Endothelial cell of umbilical vein (primary cell): ENCODE data around the gene WNK4. TPM values are rescaled to one million over a fixed set of nuclear protein-coding genes. Genes with fewer than 3 reads are reported as not detected.

Source experiments
- BruUV-seq: library from RNA; stranded (reverse); fragments of 400-500 nt; replicated peaks from 2 replicates; lab custom pipeline; 2021; lab: Mats Ljungman, UMichigan
- CTCF ChIA-PET: fragments of 300-600, 350-600 bp; sonication (Branson Sonifier 250); formaldehyde crosslinking; loops from one replicate; lab custom pipeline; 2021; ENCODE audit warnings: antibody characterized with exemption, inconsistent platforms; lab: Charles Lee
- POLR2A ChIA-PET: fragments of 300-600, 350-600 bp; sonication (Branson Sonifier 250); formaldehyde crosslinking; loops from one replicate; lab custom pipeline; 2021; ENCODE audit warnings: antibody characterized with exemption, inconsistent platforms; lab: Charles Lee
- DNase-seq: peaks from one replicate; pipeline ENCODE4 v3.0.0-alpha.2; 2011; ENCODE audit warnings: low read depth, low spot score
- FAIRE-seq: peaks from 2 replicates; lab custom pipeline; 2011; peaks lifted over from hg19 to GRCh38; lab: Jason Lieb, UNC
- H2AFZ ChIP-seq: 2 replicates; pipeline ENCODE4 v1.6.0; 2012; ENCODE audit warnings: low read depth, low read length, control low read depth, inconsistent platforms
- H3K27ac ChIP-seq: 2 replicates; pipeline ENCODE4 v1.5.1; 2011; ENCODE audit warnings: low read depth, mild to moderate bottlenecking, control low read depth, low read length, moderate library complexity; ENCODE audit not compliant: insufficient read depth
- H3K27me3 ChIP-seq, 2 experiments: 2 replicates each; pipeline versions ENCODE4 v1.6.0 to v1.6.1; 2011; ENCODE audit warnings: low read length in 2 of 2, mixed read lengths in 1 of 2; ENCODE audit not compliant: control insufficient read depth in 2 of 2, insufficient read depth in 2 of 2
- H3K36me3 ChIP-seq, 2 experiments: 2 replicates in 1 of 2; 3 replicates in 1 of 2; pipeline ENCODE4 v1.5.1; 2011; ENCODE audit warnings: low read length in 2 of 2, mild to moderate bottlenecking in 1 of 2, moderate library complexity in 1 of 2; ENCODE audit not compliant: control insufficient read depth in 2 of 2, insufficient read depth in 2 of 2; ENCODE audit errors: extremely low read depth in 1 of 2
- H3K4me1 ChIP-seq: 3 replicates; pipeline ENCODE4 v1.5.1; 2011; ENCODE audit warnings: mild to moderate bottlenecking, low read length; ENCODE audit not compliant: control insufficient read depth, insufficient read depth; ENCODE audit errors: extremely low read depth
- H3K4me2 ChIP-seq: 2 replicates; pipeline ENCODE4 v1.6.1; 2011; ENCODE audit warnings: low read length, control low read depth, mixed read lengths; ENCODE audit not compliant: insufficient read depth
- H3K4me3 ChIP-seq, 3 experiments: fragments of 200-600 bp in 1 of 3; sonication (generic), shearing (Covaris generic) in 1 of 3; replicated peaks in 1 of 3; 2 replicates each; pipeline ENCODE4 v1.5.1; 2011 to 2016; ENCODE audit warnings: control low read depth in 3 of 3, low read length in 3 of 3, mild to moderate bottlenecking in 2 of 3, inconsistent platforms in 1 of 3, low read depth in 1 of 3, moderate library complexity in 1 of 3; ENCODE audit not compliant: insufficient read depth in 1 of 3
- H3K79me2 ChIP-seq: 2 replicates; pipeline ENCODE4 v1.6.0; 2012; ENCODE audit warnings: low read length, inconsistent platforms; ENCODE audit not compliant: control insufficient read depth, insufficient read depth
- H3K9ac ChIP-seq: replicated peaks from 2 replicates; pipeline ENCODE3; 2011; ENCODE audit warnings: low read length, control low read depth; ENCODE audit not compliant: insufficient read depth; ENCODE audit errors: extremely low read depth
- H3K9me1 ChIP-seq: replicated peaks from 3 replicates; pipeline ENCODE4 v1.6.0; 2011; ENCODE audit warnings: mild to moderate bottlenecking, low read length; ENCODE audit not compliant: control insufficient read depth, insufficient read depth; ENCODE audit errors: extremely low read depth
- H3K9me3 ChIP-seq: replicated peaks from 2 replicates; pipeline ENCODE4 v1.5.1; 2012; ENCODE audit warnings: low read length, inconsistent platforms; ENCODE audit not compliant: control insufficient read depth, insufficient read depth
- H4K20me1 ChIP-seq: replicated peaks from 2 replicates; pipeline ENCODE3; 2011; ENCODE audit warnings: mild to moderate bottlenecking, low read length; ENCODE audit not compliant: control insufficient read depth, insufficient read depth; ENCODE audit errors: extremely low read depth
- CTCF ChIP-seq, 2 donors: IDR thresholded peaks; 1 replicate in 1 of 2; 2 replicates in 1 of 2; pipeline ENCODE4 v1.5.1; 2011; ENCODE audit warnings: low read length in 2 of 2, mild to moderate bottlenecking in 2 of 2, moderate library complexity in 2 of 2, control low read depth in 1 of 2, inconsistent platforms in 1 of 2, low read depth in 1 of 2; ENCODE audit not compliant: insufficient read depth in 1 of 2; ENCODE audit errors: extremely low read depth in 1 of 2
- EZH2 ChIP-seq: IDR thresholded peaks from 2 replicates; pipeline ENCODE4 v1.6.1; 2012; ENCODE audit warnings: borderline replicate concordance, low read depth, mild to moderate bottlenecking, moderate library complexity, low read length, inconsistent platforms; ENCODE audit not compliant: severe bottlenecking
- FOS ChIP-seq: IDR thresholded peaks from 2 replicates; pipeline ENCODE4 v1.6.1; 2011; ENCODE audit warnings: mild to moderate bottlenecking, low read length, moderate library complexity, borderline replicate concordance; ENCODE audit not compliant: insufficient read depth
- GATA2 ChIP-seq: IDR thresholded peaks from 2 replicates; pipeline ENCODE4 v1.7.0; 2011; ENCODE audit warnings: low read depth, mild to moderate bottlenecking, moderate library complexity, mixed read lengths, low read length; ENCODE audit not compliant: insufficient read length, insufficient read depth
- JUN ChIP-seq: IDR thresholded peaks from 2 replicates; pipeline ENCODE4 v1.6.1; 2011; ENCODE audit warnings: borderline replicate concordance, low read depth; ENCODE audit not compliant: insufficient read length, insufficient read depth
- MAX ChIP-seq: IDR thresholded peaks from 2 replicates; pipeline ENCODE4 v1.6.1; 2011; ENCODE audit not compliant: insufficient read depth, insufficient read length
- MYC ChIP-seq: IDR thresholded peaks from one replicate; pipeline ENCODE4 v1.6.1; 2011; ENCODE audit warnings: mild to moderate bottlenecking, low read depth, low read length
- POLR2A ChIP-seq: IDR thresholded peaks from 2 replicates; pipeline ENCODE4 v1.6.1; 2012; ENCODE audit warnings: low read depth, mild to moderate bottlenecking, control low read depth, low read length
- POLR2AphosphoS5 ChIP-seq: IDR thresholded peaks from 2 replicates; pipeline ENCODE4 v1.6.1; 2012; ENCODE audit warnings: low read depth, mild to moderate bottlenecking, control low read depth, low read length, moderate library complexity; ENCODE audit not compliant: insufficient read depth
- dilution Hi-C: fragments of 300-500 bp; cut with MboI; formaldehyde crosslinking; loops from one replicate; pipeline ENCODE4 v1.15.0; 2019; ENCODE audit warnings: low sequenced_read_pairs; ENCODE audit not compliant: extremely low pct_ligation_motif_present
- intact Hi-C: fragments of 100-400 bp; cut with micrococcal nuclease; formaldehyde crosslinking; loops from one replicate; pipeline ENCODE4 v1.10.0; 2022
- polyA plus RNA-seq, 4 experiments: library from polyadenylated mRNA; depleted of rRNA in 3 of 4; stranded (reverse) in 3 of 4; unstranded in 1 of 4; fragments of >200 nt; gene quantifications; 2 replicates each; pipeline versions ENCODE4 v1.2.1 to v1.2.3, GENCODE V29; 2011 to 2012; ENCODE audit warnings: missing spikeins in 1 of 4
- total RNA-seq: library from RNA; stranded (reverse); gene quantifications from 2 replicates; pipeline ENCODE4 v1.2.3, GENCODE V29; 2021

WNK4 gene
- total and polyA plus RNA-seq, 2 donors (not counting 3 experiments of a cell fraction or from before 2014, with no cell fraction given): 0.84 to 1.9 TPM

GRCh38 chr17:42748908-42749798 is 31.3 kb upstream of the WNK4 start:
- TF ChIP-seq MAX: no peak
- TF ChIP-seq POLR2A: no peak
- TF ChIP-seq CTCF (IDR thresholded peaks at IDR 0.05; ENCODE audit: extremely low read depth in 1 of 2, insufficient read depth in 1 of 2, low read depth in 1 of 2, low read length in 2 of 2): no peak
- no peak for TF ChIP-seq FOS
- TF ChIP-seq POLR2AphosphoS5: no peak
- no peak for TF ChIP-seq EZH2
- no peak for TF ChIP-seq JUN
- no peak for TF ChIP-seq MYC
- no peak for TF ChIP-seq GATA2
- DNase-seq: no peak
- H3K4me3 ChIP-seq: no peak overlapping the region
- POLR2A ChIA-PET: no interaction called here
- H3K79me2 ChIP-seq: no peaks in the 10 kb centered on the region
- dilution Hi-C loops (no loop called here), intact Hi-C loops (no loop called here)
- CTCF ChIA-PET: interaction anchor here (1.2 to 5.9 kb wide), 4 partner anchors 11 to 75 kb away, joined by 4 to 55 read pairs (median 5); partner anchors contain the start of genes BECN1 and RAMP2
- peak overlapping the region; percentile 19 for H2AFZ ChIP-seq
- H3K27ac ChIP-seq: no peak overlapping the region
- H4K20me1 ChIP-seq: no peaks in the 10 kb centered on the region
- no peaks in the 10 kb centered on the region for H3K9me3 ChIP-seq
- no peak for FAIRE-seq
- H3K4me2 ChIP-seq: no peak overlapping the region
- BruUV-seq: no TSS peak
- no peaks in the 10 kb centered on the region for H3K27me3 ChIP-seq
- H3K9me1 ChIP-seq: no peaks in the 10 kb centered on the region
- H3K4me1 ChIP-seq: peaks cover 10% of the 10 kb centered on the region
- H3K36me3 ChIP-seq: no peaks in the 10 kb centered on the region
- H3K9ac ChIP-seq: no peak overlapping the region
